Uterus (tissue), 4 donors: ENCODE measurements around the gene RNF169. TPM values are rescaled to one million over a fixed set of nuclear protein-coding genes. Genes with fewer than 3 reads are reported as not detected.

Experiments
- DNase-seq, 2 donors: peaks; one replicate each; pipeline ENCODE4 v3.0.0-alpha.2; 2019 to 2020
- H3K27ac ChIP-seq, 2 donors: fragments of 200-600 bp; sonication (generic); 1 replicate in 1 of 2; 2 replicates in 1 of 2; pipeline ENCODE4 v1.5.1; 2016 to 2018
- H3K27me3 ChIP-seq, 2 donors: fragments of 200-600 bp; sonication (generic); one replicate each; pipeline ENCODE4 v1.5.1; 2018 to 2019; ENCODE audit warnings: control low read depth in 1 of 2
- H3K36me3 ChIP-seq, 2 donors: fragments of 200-600 bp; sonication (generic); one replicate each; pipeline ENCODE4 v1.5.1; 2019; ENCODE audit warnings: control low read depth in 1 of 2
- H3K4me1 ChIP-seq, 2 donors: fragments of 200-600 bp; sonication (generic); one replicate each; pipeline ENCODE4 v1.5.1; 2018 to 2019; ENCODE audit warnings: control low read depth in 1 of 2
- H3K4me3 ChIP-seq, 2 donors: fragments of 200-600 bp; sonication (generic); 1 replicate in 1 of 2; 2 replicates in 1 of 2; pipeline ENCODE4 v1.5.1; 2018 to 2019; ENCODE audit warnings: mild to moderate bottlenecking in 1 of 2
- H3K9me3 ChIP-seq, 2 donors: fragments of 200-600 bp; sonication (generic); one replicate each; pipeline ENCODE4 v1.5.1; 2019; ENCODE audit warnings: control low read depth in 1 of 2
- POLR2A ChIP-seq, 2 donors: fragments of 450-650 bp; IDR thresholded peaks; one replicate each; pipeline ENCODE4 v1.6.1; 2016; ENCODE audit warnings: antibody characterized with exemption in 2 of 2, mild to moderate bottlenecking in 1 of 2, moderate library complexity in 1 of 2
- intact Hi-C: fragments of 100-400 bp; cut with DNase I; formaldehyde crosslinking; loops from one replicate; pipeline ENCODE4 v1.15.1; 2023; ENCODE audit warnings: low total_unique reads
- total RNA-seq, 4 donors: library from RNA; depleted of rRNA in 3 of 4; stranded (reverse); fragments of >200 nt in 3 of 4; gene quantifications; one replicate each; pipeline versions ENCODE4 v1.1.0 to v1.2.4, GENCODE V29; 2014 to 2023
- TF ChIP-seq, protein P1 (sequence below), 4 experiments: fragments of 200-600 bp in 2 of 4; fragments of 450-650 bp in 2 of 4; sonication (generic) in 2 of 4; IDR thresholded peaks; one replicate each; pipeline ENCODE4 v1.5.1; 2016 to 2019; ENCODE audit warnings: antibody characterized with exemption in 4 of 4, mild to moderate bottlenecking in 2 of 4, moderate library complexity in 1 of 4
- donor health status: DM: yes; HTN: yes; CAD: no.

RNF169 gene
- total RNA-seq, 4 donors from 2014 or later: 15.0 to 42.4 (median 25.0) TPM

DNA sequence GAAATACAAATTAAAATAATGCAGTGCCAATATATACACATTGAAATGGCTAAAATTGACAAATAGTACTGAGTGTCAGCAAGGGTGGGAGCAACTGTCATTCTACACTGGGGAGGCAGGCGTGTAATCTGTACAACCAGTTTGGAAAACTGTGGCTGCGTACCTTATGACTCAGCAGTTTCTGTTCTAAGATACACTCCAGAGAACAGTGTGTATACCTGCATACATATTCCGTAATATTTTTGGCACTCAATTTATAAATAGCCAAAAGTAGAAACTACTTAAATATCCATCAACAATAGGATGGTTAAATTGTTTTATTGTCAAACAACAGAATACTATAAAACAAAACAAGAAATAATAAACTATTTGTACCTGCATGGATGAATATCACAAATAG lies 57.6 kb downstream of the RNF169 start:
- H3K4me1 ChIP-seq: no peaks in the 10 kb centered on the region
- intact Hi-C loops: no loop called here

DNA sequence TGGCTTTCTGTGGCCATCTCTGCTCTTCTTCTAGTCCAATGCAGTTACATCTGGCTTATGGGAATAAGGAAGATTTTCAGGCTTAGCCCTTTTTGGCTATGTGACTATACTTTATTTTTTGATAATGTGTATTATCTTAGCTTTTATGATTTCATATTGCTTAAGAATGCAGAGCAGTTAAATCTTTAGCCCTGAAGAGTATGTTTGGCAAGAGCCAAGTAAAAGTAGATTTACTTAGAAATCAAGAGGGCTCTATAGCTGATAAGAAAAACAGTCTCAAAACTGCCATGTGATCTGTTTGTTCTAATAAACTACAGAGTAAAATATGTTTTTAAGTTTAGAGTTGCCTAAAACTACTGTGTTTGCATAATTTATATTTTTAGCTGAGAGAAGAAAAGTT lies 61.2 kb downstream of the RNF169 start:
- no peaks in the 10 kb centered on the region for H3K36me3 ChIP-seq
- DNase-seq: no peak
- no peaks in the 10 kb centered on the region for H3K4me1 ChIP-seq
- intact Hi-C loops: no loop called here
- no peak overlapping the region for H3K4me3 ChIP-seq
- TF ChIP-seq POLR2A (IDR thresholded peaks at IDR 0.05): no peak
- TF ChIP-seq, protein P1, sequence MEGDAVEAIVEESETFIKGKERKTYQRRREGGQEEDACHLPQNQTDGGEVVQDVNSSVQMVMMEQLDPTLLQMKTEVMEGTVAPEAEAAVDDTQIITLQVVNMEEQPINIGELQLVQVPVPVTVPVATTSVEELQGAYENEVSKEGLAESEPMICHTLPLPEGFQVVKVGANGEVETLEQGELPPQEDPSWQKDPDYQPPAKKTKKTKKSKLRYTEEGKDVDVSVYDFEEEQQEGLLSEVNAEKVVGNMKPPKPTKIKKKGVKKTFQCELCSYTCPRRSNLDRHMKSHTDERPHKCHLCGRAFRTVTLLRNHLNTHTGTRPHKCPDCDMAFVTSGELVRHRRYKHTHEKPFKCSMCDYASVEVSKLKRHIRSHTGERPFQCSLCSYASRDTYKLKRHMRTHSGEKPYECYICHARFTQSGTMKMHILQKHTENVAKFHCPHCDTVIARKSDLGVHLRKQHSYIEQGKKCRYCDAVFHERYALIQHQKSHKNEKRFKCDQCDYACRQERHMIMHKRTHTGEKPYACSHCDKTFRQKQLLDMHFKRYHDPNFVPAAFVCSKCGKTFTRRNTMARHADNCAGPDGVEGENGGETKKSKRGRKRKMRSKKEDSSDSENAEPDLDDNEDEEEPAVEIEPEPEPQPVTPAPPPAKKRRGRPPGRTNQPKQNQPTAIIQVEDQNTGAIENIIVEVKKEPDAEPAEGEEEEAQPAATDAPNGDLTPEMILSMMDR (IDR thresholded peaks at IDR 0.05): no peak
- H3K27ac ChIP-seq: peak overlapping the region; percentile 2 to 11
- no peaks in the 10 kb centered on the region for H3K27me3 ChIP-seq
- H3K9me3 ChIP-seq: no peaks in the 10 kb centered on the region

More for the DNA sequence above, 57.6 kb downstream of the RNF169 start:
- no peak for TF ChIP-seq POLR2A (IDR thresholded peaks at IDR 0.05)
- TF ChIP-seq, protein P1 (IDR thresholded peaks at IDR 0.05): no peak
- Histone ChIP-seq H3K27ac (no peak overlapping the region), H3K4me3 (no peak overlapping the region), H3K9me3 (no peaks in the 10 kb centered on the region), H3K27me3 (no peaks in the 10 kb centered on the region), H3K36me3 (no peaks in the 10 kb centered on the region)
- DNase-seq: no peak

DNA sequence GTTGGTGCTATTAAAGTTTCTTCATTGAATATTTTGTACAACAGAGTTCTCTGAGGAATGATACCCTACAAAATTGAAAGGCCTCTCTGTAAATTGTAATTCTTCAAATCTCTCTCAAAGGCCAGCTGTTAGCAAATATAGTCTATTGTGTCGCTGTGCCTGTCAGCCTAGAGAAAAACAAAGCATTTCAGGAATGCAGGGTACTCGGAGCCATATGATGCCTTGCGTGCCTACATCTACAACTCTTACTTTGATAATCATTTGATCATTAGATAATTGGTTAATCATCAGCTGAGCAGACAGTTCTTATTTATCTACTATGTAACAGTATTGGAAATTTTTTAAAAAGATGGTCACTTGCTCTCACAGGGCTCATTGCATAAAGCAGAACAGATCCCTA lies 67.3 kb downstream of the RNF169 start:
- Histone ChIP-seq H3K9me3 (no peaks in the 10 kb centered on the region), H3K4me3 (no peak overlapping the region)

DNA sequence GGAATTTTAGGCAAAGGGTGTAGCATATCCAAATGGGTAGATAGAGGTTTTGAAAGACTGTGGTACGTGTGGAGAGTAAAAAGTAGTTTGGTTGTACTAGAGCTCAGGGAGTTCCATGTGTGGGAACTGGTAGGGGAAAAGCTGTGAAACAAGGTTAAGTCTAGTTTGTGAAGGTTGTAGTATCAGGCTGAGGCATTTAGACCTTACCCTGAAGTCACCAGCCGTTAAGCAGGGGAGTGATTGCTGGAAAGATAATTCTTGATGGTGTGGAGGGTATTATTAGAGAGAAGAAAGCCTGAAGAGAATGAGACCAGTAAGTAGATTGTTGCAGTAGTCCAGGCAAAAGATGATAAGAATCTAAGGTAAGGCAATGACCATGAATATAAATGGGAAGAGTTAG lies 68.0 kb downstream of the RNF169 start:
- Histone ChIP-seq H3K4me3 (no peak overlapping the region), H3K27ac (no peak overlapping the region), H3K4me1 (no peaks in the 10 kb centered on the region), H3K9me3 (no peaks in the 10 kb centered on the region), H3K36me3 (no peaks in the 10 kb centered on the region), H3K27me3 (no peaks in the 10 kb centered on the region)
- intact Hi-C loops: no loop called here
- no peak for DNase-seq
- TF ChIP-seq POLR2A (IDR thresholded peaks at IDR 0.05): no peak
- TF ChIP-seq, protein P1 (IDR thresholded peaks at IDR 0.05): no peak

More for the DNA sequence above, 67.3 kb downstream of the RNF169 start:
- no peak overlapping the region for H3K27ac ChIP-seq
- intact Hi-C loops: no loop called here
- DNase-seq: no peak
- H3K36me3 ChIP-seq: no peaks in the 10 kb centered on the region
- no peaks in the 10 kb centered on the region for H3K27me3 ChIP-seq
- no peaks in the 10 kb centered on the region for H3K4me1 ChIP-seq
- TF ChIP-seq, protein P1 (IDR thresholded peaks at IDR 0.05): no peak
- no peak for TF ChIP-seq POLR2A (IDR thresholded peaks at IDR 0.05)

DNA sequence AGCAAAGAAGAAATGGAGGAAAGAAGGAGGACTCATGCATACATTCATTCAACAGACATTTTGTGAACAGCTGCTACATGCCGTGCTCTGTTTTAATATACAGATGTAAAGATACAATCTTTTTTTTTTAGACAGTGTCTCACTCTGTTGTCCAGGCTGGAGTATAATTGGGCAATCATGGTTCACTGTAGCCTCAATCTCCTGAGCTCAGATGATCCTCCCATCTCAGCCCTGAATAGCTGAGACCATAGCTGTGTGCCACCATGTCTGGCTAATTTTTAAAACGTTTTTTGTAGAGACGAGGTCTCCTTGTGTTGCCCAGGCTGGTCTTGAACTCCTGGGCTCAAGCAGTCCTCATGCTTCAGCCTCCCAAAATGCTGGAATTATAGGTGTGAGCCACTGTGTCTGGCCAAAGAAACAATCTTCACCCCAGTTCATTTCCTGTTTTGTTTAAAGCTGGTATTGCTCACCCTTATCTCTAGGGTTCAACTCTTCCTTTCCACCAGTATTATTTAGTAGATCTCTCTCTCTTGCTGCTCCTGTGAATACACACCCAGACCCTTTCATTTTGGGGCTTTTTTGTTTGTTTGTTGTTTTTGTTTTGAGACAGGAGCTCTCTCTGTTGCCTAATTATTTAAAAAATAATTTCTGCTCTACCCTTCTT lies 69.8 kb downstream of the RNF169 start:
- no peaks in the 10 kb centered on the region for H3K4me1 ChIP-seq

More for the DNA sequence above, 69.8 kb downstream of the RNF169 start:
- H3K36me3 ChIP-seq: no peaks in the 10 kb centered on the region
- H3K27me3 ChIP-seq: no peaks in the 10 kb centered on the region
- no peak for DNase-seq
- H3K4me3 ChIP-seq: no peak overlapping the region
- no peak overlapping the region for H3K27ac ChIP-seq
- H3K9me3 ChIP-seq: no peaks in the 10 kb centered on the region
- intact Hi-C loops: no loop called here
- no peak for TF ChIP-seq POLR2A (IDR thresholded peaks at IDR 0.05)
- TF ChIP-seq, protein P1 (IDR thresholded peaks at IDR 0.05): no peak
